NCI-H446 (cell line): ENCODE results near the gene HELZ.
"Not testable (repeated sequence)": the region's sequence is repeated elsewhere in the genome, so short reads cannot be mapped to it uniquely, and the experiment has no call there.

Experiments used
- DNase-seq, 2 experiments: peaks; one replicate each; lab custom pipeline; 2025; lab: John Stamatoyannopoulos, UW

Gene HELZ

DNA sequence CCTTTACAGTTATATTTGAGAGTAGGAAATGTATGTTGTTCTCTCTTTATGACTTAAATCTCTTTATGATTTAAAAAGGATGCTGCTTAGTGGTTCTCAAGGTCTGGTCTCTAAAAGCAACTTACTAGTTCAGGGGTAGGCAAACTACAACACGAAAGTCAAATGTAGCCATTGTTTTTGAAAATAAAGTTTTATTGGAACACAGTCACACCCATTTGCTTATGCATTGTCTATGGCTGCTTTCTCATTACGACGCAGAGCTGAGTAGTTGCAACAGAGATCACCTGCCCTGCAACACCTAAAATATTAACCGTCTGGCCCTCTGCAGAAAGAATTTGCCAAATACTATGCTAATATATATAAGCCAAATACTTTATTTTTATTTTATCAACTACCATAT, 58.2 kb downstream of the HELZ start:
- DNase-seq: no peak

DNA sequence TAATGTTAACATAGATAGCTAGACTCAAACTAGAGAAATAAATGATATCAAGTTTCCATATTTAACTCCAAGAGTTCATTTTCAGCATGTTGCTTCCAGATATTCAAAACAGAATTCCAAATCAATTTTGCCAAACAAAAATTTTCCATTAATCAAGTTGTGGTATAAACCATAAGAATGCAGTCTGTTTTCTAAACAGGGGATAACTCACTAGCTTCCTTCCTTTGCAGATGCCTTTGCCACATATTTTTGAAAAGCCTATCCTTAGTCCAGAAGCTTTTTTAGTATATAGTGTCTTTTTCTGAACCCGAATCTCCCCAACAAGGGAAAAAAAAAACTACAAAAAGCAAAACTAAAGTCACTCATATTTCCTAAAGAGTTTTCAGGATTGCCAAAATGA, 61.5 kb downstream of the HELZ start:
- no peak for DNase-seq

DNA sequence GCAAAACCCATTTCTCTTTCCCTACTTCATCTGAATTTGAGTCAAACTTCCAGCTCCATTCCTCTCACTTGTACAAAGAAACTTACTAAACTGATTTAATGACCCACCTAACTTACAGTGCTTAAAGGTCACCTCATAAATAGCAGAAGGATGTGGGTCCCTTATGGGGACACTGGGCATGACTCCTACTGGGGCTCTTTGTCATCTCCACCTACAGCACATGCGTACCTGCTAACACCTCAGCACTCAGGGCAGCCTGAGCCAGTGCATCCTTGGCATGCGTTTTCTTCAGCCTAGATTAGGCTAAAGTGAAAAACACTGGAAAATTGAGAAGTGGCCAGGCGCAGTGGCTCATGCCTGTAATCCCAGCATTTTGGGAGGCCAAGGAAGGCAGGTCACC, 63.2 kb downstream of the HELZ start:
- no peak for DNase-seq

DNA sequence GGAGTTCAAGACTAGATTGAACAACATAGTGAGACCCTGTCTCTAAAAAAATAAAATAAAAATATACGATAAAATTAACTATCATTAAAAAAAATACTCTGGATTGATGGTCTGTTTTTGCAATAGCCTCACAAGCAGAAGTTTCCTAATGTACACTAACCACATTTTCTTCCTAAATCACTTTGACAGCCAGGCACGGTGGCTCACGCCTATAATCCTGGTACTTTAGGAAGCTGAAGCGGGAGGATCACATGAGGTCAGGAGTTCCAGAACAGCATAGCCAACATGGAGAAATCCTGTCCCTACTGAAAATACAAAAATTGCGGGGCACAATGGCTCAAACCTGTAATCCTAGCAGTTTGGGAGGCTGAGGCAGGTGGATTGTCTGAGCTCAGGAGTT, 64.7 kb downstream of the HELZ start:
- no peak for DNase-seq

DNA sequence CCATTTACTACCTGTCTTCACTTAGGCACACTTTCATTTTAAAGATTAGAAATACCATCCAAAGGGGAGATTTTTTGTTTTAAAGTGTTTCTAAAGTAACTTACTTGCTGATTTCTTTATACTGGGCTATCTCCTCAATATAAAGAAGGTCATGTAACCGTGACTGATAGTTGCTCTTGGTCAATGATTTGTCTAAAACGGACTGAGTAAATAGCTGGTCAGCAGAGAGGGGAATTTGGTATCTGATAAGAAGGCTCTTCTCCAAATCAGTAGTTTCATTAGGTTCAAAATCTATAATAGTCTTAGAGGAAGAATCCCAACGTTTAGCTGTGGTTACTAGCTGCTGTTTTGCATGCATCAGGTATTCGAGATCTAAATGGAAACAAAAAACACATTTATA, 66.4 kb downstream of the HELZ start:
- DNase-seq: no peak

DNA sequence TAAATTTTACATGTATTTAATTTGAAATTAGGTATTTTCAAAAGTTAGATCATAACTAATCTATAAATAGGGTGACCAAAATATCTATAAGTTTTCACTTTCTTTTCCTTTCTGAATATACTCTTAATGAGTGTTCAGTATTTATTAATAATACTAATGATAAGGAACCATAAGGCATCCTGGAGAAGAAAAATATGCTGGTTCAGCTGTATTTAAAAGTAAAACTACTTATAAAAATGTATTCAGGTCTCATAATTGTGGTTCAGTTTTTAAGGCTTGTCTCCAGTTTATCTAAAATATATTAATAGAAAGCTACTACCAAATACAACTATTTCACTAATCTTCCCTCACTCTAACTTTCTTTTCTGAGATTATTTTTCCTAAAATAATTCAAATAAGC, 67.3 kb downstream of the HELZ start:
- DNase-seq: no peak

DNA sequence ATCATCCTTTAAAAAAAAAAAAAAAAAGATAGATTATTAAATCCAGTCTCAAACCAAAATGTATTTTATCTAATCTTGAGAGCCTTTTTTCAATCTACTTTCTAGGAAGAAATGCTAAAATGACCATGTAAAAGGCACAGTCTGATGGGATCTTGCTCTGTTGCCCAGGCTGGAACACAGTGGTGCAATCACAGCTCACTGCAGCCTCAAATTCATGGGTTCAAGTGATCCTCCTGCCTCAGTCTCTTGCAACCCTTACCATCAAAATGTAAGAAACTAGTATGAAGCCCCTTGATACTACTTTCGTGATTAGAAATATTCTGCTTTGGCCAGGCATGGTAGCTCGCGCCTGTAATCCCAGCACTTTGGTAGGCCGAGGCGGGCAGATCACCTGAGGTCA, 70.8 kb downstream of the HELZ start:
- DNase-seq: no peak

DNA sequence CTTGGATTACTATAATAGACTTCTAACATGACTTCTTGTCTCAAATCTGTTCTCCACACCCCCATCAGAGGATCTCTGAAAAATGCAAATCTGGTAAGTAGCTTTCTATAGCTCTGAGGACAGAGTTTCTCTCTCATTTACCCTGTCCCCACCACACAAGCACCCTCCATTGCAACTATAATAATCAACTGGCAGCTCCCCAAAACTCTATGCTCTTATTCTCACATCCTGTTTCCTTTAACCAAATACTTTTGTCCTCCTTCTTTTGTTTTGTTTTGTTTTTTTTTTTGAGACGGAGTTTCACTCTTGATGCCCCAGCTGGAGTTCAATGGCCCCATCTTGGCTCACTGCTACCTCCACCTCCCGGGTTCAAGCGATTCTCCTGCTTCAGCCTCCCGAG, 73.4 kb downstream of the HELZ start:
- DNase-seq: no peak

DNA sequence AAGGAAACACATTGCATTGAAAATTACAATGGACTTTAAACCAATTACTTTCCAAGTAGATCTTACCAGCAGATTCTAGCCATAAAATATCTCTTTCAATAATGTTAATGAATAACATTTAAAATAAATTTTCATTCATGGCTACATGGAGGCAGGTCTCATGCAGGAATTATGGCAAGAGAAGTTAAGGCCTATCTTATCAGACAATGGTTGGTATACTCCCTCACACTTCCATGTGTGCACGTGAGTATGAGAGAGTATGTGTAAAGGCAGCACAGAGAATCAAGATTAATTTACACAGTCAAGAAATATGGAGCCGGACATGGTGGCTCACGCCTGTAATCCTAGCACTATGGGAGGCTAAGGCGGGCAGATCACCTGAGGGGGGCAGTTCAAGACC, 76.5 kb downstream of the HELZ start:
- no peak for DNase-seq

DNA sequence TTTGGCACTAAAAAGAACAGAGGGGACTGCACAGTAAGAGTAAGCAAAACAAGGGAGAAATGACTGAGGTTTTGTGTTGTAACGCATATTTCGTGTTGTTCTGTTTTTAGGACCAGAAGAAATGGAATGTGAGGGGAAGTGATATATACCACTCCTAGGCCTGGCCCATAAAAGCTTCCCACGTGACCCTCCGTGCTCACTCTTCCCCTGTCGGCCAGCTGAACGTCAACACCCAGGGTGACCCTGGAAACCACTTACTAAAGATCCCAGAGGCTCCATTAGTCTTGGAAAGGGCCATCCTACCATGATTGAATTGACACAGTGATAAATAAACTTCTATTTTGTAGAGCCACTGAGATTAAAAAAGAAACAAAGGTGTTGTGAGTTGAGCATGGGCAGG, 79.8 kb downstream of the HELZ start:
- DNase-seq: no peak

DNA sequence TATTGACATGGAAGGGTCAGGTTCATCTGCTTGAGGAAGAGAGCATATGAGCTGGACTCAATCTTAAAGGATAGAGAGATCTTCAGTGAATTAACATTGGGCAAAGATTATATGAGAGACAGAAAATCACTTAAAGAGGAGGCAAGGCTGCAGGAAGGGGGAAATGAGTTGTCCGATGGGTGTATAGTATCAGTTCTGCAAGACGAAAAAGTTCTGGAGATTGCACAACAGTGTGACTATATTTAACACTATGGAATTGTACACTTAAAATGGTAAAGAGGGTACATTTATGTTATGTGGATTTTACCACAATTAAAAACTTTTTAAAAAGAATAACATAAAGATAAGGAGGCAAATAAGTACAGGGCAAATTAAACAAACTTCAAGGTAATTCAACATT, 80.7 kb downstream of the HELZ start:
- DNase-seq: no peak

DNA sequence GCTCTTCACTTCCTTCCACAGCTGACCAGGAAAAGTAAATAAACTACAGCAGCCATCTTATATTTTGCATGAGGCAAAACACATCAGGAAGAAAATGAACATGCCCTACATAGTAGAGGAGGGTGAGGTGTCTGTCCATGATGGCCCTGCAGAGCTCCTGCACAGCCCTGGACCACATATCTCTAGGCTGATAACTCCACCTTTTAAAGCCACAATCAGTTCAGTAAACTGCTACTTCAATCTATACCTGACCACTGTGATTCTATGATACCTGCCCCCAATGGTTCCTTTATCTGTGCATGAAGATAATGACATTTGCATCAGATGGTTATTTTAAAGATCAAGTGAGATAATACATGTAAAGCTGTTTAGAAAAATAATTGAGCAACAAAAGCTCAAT, 82.2 kb downstream of the HELZ start:
- DNase-seq: no peak

DNA sequence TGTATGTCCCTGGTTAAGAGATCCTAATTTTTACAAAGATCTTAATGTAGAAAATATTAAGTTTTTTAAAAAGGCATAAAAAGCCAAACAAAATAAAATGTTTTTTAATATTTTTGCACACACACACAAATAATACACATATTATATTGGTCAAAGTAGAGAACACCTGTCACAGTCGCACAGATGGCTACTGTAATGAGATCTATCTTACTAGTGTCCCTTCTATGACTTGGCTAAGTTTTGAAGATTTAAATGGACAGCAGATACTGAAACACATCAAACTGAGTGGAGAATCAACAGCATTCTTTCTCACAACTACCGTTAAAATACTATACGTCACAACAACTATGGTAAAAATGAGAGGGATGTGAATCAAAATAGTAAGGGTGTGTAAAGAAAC, 83.4 kb downstream of the HELZ start:
- DNase-seq: no peak

DNA sequence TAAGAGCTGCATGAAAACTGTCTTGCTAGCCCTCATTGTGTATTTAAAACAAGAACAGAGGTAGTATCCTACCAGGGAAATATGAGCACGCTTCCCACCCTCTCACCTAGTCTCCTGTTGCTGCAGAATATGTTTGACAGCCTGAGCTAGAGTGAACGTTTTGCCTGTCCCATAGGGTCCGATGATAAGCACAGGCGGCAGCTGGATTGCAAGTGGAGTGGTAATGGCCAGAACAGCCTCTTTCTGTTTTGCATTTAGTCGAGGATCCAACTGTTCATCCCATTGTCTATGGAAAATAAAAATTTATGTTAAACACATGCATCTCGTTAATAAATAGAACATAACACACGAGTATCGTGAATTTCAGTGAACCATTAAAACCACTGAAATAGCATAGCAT, 84.2 kb downstream of the HELZ start:
- DNase-seq: no peak

DNA sequence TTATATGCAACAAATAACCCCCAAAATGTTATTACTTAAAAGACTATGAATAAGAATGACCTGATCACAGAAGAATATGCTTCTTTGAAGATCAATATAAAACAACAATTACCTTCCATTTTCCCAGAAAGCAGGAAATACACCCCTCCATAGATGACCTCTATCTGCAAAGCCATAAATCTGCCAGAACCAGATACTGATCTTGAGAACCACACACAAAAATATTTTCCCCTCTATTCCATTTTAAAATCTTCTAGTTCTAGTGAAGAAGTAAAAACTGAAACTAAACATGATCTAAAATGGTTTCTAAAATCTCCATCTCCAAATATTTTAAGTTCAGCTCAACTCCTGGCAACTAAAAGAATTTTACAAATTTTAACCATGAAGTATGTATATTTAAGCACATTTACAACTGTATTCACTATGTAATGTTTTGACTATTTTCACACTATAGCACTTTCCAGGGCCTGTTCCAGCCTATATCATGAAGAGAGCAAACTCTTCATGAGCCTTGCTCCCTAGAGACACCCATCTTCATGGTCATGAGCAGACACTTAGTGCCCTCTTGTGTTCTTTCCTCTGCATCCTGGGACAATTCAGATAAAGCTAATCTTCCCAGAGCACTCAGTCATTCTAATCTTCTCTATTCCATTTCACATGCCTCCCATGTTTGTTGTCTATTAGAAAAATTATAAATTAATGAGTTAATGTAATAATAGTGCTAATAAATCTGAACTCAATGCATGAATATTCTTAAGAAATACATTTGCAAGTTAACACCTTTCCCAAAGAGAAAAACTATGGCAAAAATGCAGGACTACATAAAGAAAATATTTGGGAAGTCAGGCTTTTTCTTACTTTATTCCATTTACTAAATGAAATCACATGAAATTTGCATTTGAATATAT, 87.0 kb downstream of the HELZ start:
- peak in 1 of 2 experiments; percentile 45 for DNase-seq

DNA sequence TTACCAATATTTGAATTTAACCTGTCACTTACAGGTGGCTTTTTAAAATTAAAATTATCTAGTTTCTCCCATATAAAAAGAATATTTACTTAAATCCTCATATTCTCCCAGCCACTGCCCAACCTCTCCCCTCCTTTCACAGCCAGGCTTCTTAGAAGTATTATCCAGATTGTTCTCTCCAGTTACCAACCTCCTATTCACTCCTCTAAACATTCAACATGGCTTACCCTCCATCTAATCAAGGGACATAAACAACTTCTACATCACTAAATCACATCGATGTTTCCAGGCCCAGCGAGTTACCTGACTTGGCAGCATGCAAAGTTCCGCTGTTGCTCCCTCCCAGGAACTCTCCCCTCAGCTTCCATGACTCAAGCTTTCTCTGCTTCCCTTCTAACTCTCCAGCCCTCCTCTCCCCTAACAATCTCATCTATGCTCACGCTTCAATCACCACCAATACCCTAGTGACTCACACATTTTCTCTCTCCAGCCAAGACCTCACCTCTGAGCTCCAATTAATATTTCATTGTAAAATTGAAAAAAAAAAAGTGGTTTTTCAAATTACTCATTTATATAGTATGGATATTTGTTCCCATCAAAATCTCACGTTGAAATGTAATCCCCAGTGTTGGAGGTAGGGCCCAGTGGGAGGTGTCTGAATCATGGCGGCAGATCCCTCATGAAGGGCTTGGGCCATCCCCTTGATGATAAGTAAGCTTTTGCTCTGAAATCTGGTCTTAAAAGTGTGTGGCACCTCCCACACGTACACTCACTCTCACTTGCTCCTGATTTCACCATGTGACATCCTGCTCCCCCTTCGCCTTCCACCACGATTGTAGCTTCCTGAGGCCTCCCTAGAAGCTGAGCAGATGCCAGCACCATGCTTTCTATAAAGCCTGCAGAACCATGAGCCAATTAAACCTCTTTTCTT, 88.5 kb downstream of the HELZ start:
- DNase-seq: no peak

DNA sequence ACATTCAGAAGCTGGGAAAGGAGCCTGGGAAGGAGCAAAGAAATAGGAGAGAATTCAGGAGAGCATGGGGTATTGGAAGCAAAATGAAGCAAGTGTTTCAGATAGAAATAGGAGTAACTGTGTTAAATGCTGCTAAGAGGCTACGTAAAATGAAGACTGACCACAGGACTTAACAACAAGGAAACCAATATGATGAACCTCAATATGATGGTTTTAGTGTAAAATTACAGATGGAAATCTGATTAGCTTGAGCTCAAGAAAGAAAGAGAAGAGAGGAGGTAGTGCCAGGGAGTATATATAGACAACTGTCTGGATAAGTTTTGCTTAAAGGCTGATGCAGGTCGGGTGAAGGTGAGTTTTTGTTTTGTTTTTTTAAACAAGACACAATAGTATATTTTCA, 92.2 kb downstream of the HELZ start:
- DNase-seq: no peak

DNA sequence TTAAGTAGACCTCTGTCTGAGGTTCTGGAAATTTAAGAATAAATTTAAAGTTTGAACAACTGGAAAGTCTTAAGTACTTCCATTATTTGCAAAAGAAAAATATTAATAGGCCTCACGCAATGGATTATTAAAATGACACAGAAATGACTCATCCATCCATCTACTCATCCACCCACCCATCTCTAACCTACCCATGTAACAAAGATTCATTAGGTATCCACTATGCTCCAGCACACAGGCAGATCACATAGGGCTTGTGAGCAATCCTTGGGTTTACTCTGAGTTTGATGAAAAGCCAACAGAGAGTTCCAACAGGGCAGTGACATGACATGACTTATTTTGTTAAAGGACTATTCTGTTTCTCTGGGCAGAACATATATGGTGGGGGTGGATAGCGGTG, 93.3 kb downstream of the HELZ start:
- DNase-seq: no peak

DNA sequence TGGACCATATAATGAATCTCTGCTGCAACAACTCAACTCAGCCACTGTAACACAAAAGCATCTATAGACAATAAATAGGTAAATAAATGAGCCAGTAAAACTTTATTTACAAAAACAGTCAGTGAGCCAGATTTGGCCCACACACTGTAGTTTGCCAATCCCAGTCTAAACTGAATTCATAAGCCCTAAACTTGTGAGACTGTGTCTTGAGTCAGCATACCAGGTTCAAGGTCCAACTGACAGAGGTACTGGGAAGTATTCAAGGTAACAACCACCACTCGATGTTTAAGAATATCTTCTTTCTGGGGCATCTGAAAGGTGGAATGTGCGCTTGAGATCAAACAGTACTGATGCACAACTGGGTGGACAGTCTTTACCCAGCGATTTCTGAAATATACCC, 94.2 kb downstream of the HELZ start:
- DNase-seq: no peak

DNA sequence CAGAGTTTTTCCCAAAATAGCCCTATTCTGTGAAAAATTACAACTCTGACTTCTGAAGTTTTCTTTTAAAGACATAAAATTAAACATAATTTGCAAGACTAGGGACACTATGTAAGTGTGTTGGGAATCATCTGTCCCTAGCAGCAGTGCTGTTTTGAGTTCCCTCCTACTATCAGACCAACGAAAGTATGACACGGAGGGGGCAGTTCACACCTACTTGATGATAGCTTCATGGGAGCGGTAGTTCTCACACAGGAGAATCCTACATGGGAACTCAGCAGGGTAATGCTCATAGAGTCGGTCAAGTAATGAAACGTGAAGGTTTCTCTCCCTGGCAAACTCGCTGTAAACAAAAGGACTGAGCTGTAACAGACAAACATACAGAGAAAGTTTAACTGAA, 96.6 kb downstream of the HELZ start:
- DNase-seq: no peak

DNA sequence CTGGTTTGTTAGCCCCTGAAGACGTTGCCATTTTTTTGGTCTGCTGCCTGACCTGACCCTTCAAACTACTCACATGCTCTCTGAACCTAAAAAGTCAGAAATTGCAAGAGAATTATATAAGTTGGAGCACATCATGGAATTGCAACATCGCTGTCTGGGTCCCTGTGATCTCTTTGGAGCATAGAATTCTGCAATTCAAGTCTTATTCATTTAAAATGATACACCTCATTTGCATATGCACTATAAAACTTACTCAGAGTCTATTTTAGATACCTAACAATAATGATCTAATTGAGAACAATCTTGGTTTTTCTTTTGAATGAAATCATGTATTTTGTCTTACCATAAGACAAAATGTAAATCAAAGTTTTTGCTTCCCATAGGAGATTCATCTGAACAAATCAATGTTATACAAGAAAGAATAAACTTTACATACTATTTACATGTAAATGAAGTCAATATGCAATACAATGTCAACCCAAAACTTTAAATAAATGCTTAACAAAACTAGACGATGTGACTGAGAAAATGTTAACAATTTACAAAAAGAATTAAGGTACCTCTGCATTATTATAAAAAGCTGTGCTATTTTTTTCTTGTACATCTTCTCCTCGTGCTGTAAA, 99.7 kb downstream of the HELZ start:
- DNase-seq: no peak

DNA sequence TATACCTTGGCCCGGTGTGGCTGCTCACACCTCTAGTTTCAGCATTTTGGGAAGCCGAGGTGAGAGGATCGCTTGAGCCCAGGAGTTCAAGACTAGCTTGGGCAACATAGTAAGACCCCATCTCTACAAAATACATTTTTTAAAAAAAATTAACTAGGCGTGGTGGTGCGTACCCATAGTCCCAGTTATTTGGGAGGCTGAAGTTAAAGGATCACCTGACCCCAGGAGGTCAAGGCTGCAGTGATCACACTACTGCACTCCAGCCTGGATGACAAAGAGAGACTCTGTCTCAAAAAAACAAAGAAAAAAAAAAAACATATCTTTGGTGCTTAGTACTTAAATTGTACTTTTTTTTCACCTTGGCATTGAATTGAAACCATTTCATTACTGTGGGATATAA, 101.7 kb downstream of the HELZ start:
- no peak for DNase-seq

DNA sequence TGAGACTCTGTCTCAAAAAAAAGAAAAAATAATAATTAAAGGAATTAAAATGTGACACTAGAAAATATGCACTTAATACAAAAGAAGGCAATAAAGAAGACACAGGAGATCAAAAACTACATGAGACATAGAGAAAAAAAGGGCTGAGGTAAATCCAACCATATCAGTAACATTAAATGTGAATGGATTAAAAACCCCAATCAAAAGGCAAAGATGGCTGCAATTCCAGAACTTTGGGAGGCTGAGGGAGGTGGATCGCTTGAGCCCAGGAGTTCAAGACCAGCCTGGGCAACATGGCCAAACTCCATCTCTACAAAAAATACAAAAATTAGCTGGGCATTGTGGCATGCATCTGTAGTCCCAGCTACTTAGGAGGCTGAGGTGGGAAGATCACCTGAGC, 103.0 kb downstream of the HELZ start:
- not testable (repeated sequence) for DNase-seq
